IMR-90 (cell line): ENCODE measurements around the gene PRKCE. TPM values are rescaled to one million over a fixed set of nuclear protein-coding genes. Genes with fewer than 3 reads are reported as not detected.

Experiments
- ATAC-seq: fragments of 200-7000 bp; cut with Tn5 transposase; 2 replicates; pipeline ENCODE4 v1.9.1; 2020; ENCODE audit warnings: low read depth, mild to moderate bottlenecking, moderate library complexity
- BruUV-seq: library from RNA; stranded (reverse); fragments of 400-500 nt; replicated peaks from 2 replicates; lab custom pipeline; 2021; lab: Mats Ljungman, UMichigan
- CTCF ChIA-PET: fragments of 300-600 bp; formaldehyde crosslinking; extraction: SDS; loops from one replicate; lab custom pipeline; 2021; ENCODE audit warnings: antibody characterized with exemption; lab: Yijun Ruan, JAX
- POLR2A ChIA-PET: fragments of 300-600 bp; sonication (Branson Sonifier 250); formaldehyde crosslinking; loops from one replicate; lab custom pipeline; 2022; ENCODE audit warnings: antibody characterized with exemption; ENCODE audit not compliant: unreplicated experiment; lab: Charles Lee
- DNase-seq: peaks from one replicate; pipeline ENCODE4 v3.0.0; 2013
- H2AFZ ChIP-seq: replicated peaks from 2 replicates; pipeline ENCODE3; 2013; ENCODE audit warnings: low read length, mild to moderate bottlenecking; ENCODE audit not compliant: poor library complexity
- H2AK5ac ChIP-seq: 2 replicates; pipeline ENCODE4 v1.6.1; 2013; ENCODE audit warnings: low read depth, low read length, inconsistent platforms
- H2AK9ac ChIP-seq: replicated peaks from 2 replicates; pipeline ENCODE3; 2013; ENCODE audit warnings: mild to moderate bottlenecking, low read depth, low read length, moderate library complexity; ENCODE audit not compliant: poor library complexity
- H2BK120ac ChIP-seq: 2 replicates; pipeline ENCODE4 v1.6.1; 2013; ENCODE audit warnings: low read depth, low read length, inconsistent platforms
- H2BK15ac ChIP-seq: 3 replicates; pipeline ENCODE4 v1.6.1; 2013; ENCODE audit warnings: low read depth, low read length, inconsistent platforms
- H2BK20ac ChIP-seq: 2 replicates; pipeline ENCODE4 v1.6.1; 2013; ENCODE audit warnings: low read depth, mild to moderate bottlenecking, inconsistent platforms, low read length, moderate library complexity
- H2BK5ac ChIP-seq: 2 replicates; pipeline ENCODE4 v1.6.1; 2013; ENCODE audit warnings: mild to moderate bottlenecking, low read depth, low read length, inconsistent platforms; ENCODE audit not compliant: poor library complexity, severe bottlenecking
- H3K14ac ChIP-seq: replicated peaks from 2 replicates; pipeline ENCODE4 v1.6.1; 2013; ENCODE audit warnings: low read depth, low read length, inconsistent platforms
- H3K18ac ChIP-seq: 2 replicates; pipeline ENCODE4 v1.6.1; 2013; ENCODE audit warnings: low read depth, low read length, control low read depth
- H3K23ac ChIP-seq: 2 replicates; pipeline ENCODE4 v1.6.1; 2013; ENCODE audit warnings: low read depth, low read length, inconsistent platforms
- H3K27ac ChIP-seq: 2 replicates; pipeline ENCODE4 v1.5.1; 2013; ENCODE audit warnings: mild to moderate bottlenecking, control low read depth, low read length; ENCODE audit not compliant: insufficient read depth
- H3K27me3 ChIP-seq: 2 replicates; pipeline ENCODE4 v1.6.1; 2013; ENCODE audit warnings: low read length; ENCODE audit not compliant: control insufficient read depth, insufficient read depth
- H3K36me3 ChIP-seq: 2 replicates; pipeline ENCODE4 v1.6.1; 2013; ENCODE audit warnings: low read length, mixed read lengths; ENCODE audit not compliant: control insufficient read depth, insufficient read depth
- H3K4ac ChIP-seq: 2 replicates; pipeline ENCODE4 v1.6.1; 2013; ENCODE audit warnings: low read depth, low read length, inconsistent platforms
- H3K4me1 ChIP-seq: 2 replicates; pipeline ENCODE4 v1.6.1; 2013; ENCODE audit warnings: low read length, mixed read lengths; ENCODE audit not compliant: control insufficient read depth, insufficient read depth
- H3K4me2 ChIP-seq: 2 replicates; pipeline ENCODE4 v1.6.1; 2013; ENCODE audit warnings: low read depth, mild to moderate bottlenecking, control low read depth, low read length, moderate library complexity
- H3K4me3 ChIP-seq: 2 replicates; pipeline ENCODE4 v1.5.1; 2013; ENCODE audit warnings: low read depth, mild to moderate bottlenecking, control low read depth, low read length, moderate library complexity; ENCODE audit not compliant: insufficient read depth
- H3K56ac ChIP-seq: 2 replicates; pipeline ENCODE4 v1.6.1; 2013; ENCODE audit warnings: low read length, inconsistent platforms; ENCODE audit not compliant: insufficient read depth; ENCODE audit errors: extremely low read depth
- H3K79me1 ChIP-seq, 2 experiments: 2 replicates each; pipeline ENCODE4 v1.6.1; 2013; ENCODE audit warnings: low read length in 2 of 2, inconsistent platforms in 1 of 2, low read depth in 1 of 2
- H3K9ac ChIP-seq: 2 replicates; pipeline ENCODE4 v1.6.1; 2013; ENCODE audit warnings: low read depth, low read length, control low read depth
- H3K9me1 ChIP-seq: 2 replicates; pipeline ENCODE4 v1.6.1; 2013; ENCODE audit warnings: low read length, inconsistent platforms; ENCODE audit not compliant: insufficient read depth
- H3K9me3 ChIP-seq: 2 replicates; pipeline ENCODE4 v1.6.1; 2013; ENCODE audit warnings: low read length; ENCODE audit not compliant: control insufficient read depth, insufficient read depth
- H4K20me1 ChIP-seq: 2 replicates; pipeline ENCODE4 v1.6.1; 2013; ENCODE audit warnings: low read length, inconsistent platforms; ENCODE audit not compliant: insufficient read depth
- H4K5ac ChIP-seq: 2 replicates; pipeline ENCODE4 v1.6.1; 2013; ENCODE audit warnings: mild to moderate bottlenecking, low read depth, low read length, control low read depth
- H4K8ac ChIP-seq, 2 experiments: 2 replicates each; pipeline ENCODE4 v1.6.1; 2013; ENCODE audit warnings: low read depth in 2 of 2, low read length in 2 of 2, control low read depth in 1 of 2, inconsistent platforms in 1 of 2
- H4K91ac ChIP-seq: 2 replicates; pipeline ENCODE4 v1.6.1; 2013; ENCODE audit warnings: low read depth, low read length, inconsistent platforms; ENCODE audit not compliant: insufficient read depth
- CEBPB ChIP-seq: IDR thresholded peaks from 2 replicates; pipeline ENCODE4 v1.6.1; 2012; ENCODE audit warnings: low read depth, low read length, improper control_type of control experiment
- CHD1 ChIP-seq: IDR thresholded peaks from 2 replicates; pipeline ENCODE4 v1.6.1; 2012; ENCODE audit warnings: low read depth, low read length, improper control_type of control experiment
- ELK1 ChIP-seq: fragments of 150-350 bp; IDR thresholded peaks from 2 replicates; pipeline ENCODE4 v1.6.1; 2016; ENCODE audit warnings: low read depth, mild to moderate bottlenecking, low read length, moderate library complexity, borderline replicate concordance
- FOS ChIP-seq: fragments of 150-350 bp; IDR thresholded peaks from 2 replicates; pipeline ENCODE4 v1.6.1; 2016; ENCODE audit warnings: low read depth, low read length
- MAFK ChIP-seq: IDR thresholded peaks from 2 replicates; pipeline ENCODE4 v1.6.1; 2012; ENCODE audit warnings: low read depth, low read length, improper control_type of control experiment
- MAZ ChIP-seq: IDR thresholded peaks from 2 replicates; pipeline ENCODE4 v1.6.1; 2012; ENCODE audit warnings: low read depth, mild to moderate bottlenecking, low read length, improper control_type of control experiment, moderate library complexity, borderline replicate concordance
- NFE2L2 ChIP-seq: fragments of 150-350 bp; IDR thresholded peaks from 2 replicates; pipeline ENCODE4 v1.6.1; 2016; ENCODE audit warnings: low read depth, mild to moderate bottlenecking, low read length
- RAD21 ChIP-seq: IDR thresholded peaks from 2 replicates; pipeline ENCODE4 v1.6.1; 2012; ENCODE audit warnings: low read length, improper control_type of control experiment
- RFX5 ChIP-seq: IDR thresholded peaks from 2 replicates; pipeline ENCODE4 v1.8.0; 2012; ENCODE audit warnings: low read depth, mild to moderate bottlenecking, low read length, moderate library complexity
- SMC3 ChIP-seq: fragments of 150-350 bp; IDR thresholded peaks from 2 replicates; pipeline ENCODE4 v1.6.1; 2016; ENCODE audit warnings: low read depth, mild to moderate bottlenecking, antibody characterized with exemption, low read length, moderate library complexity
- WGBS, 2 experiments: methylation state at CpG; one replicate each; pipeline versions ENCODE4 v1.1.5 to v1.1.7; 2013; ENCODE audit warnings: missing lambda C conversion rate in 2 of 2; ENCODE audit not compliant: insufficient read length in 1 of 2; ENCODE audit errors: extremely low coverage in 2 of 2; 5-methylcytosine and 5-hydroxymethylcytosine counted together
- dilution Hi-C: fragments of 300-500 bp; cut with HindIII; formaldehyde crosslinking; loops from one replicate; pipeline ENCODE4 v1.14.3; 2018; ENCODE audit warnings: low sequenced_read_pairs; ENCODE audit not compliant: unreplicated experiment
- in situ Hi-C: fragments of 300-500 bp; cut with MboI; formaldehyde crosslinking; loops from 3 replicates; pipeline ENCODE4 v1.14.3; 2019; ENCODE audit warnings: low sequenced_read_pairs, inconsistent platforms, mixed read lengths
- intact Hi-C: fragments of 100-400 bp; cut with micrococcal nuclease; formaldehyde crosslinking; loops from 2 replicates; pipeline ENCODE4 v1.10.0; 2022
- polyA plus RNA-seq, 3 experiments: library from polyadenylated mRNA; depleted of rRNA; stranded (reverse); fragments of >200 nt; gene quantifications; 2 replicates each; pipeline ENCODE4 v1.2.3, GENCODE V29; 2012; ENCODE audit warnings: low replicate concordance in 1 of 3
- total RNA-seq: library from RNA; depleted of rRNA; stranded (reverse); fragments of >200 nt; gene quantifications from 2 replicates; pipeline ENCODE4 v1.2.3, GENCODE V29; 2012
- TF ChIP-seq, protein P1 (sequence below): fragments of 150-350 bp; IDR thresholded peaks from 2 replicates; pipeline ENCODE4 v1.6.1; 2017; ENCODE audit warnings: mild to moderate bottlenecking, antibody characterized with exemption, low read length, low read depth
- TF ChIP-seq, protein P2 (sequence below): conservative IDR thresholded peaks from 2 replicates; pipeline ENCODE4 v1.5.1; 2012; ENCODE audit warnings: mild to moderate bottlenecking, low read depth, low read length, improper control_type of control experiment

Gene PRKCE
- total and polyA plus RNA-seq, 2 of the 4 experiments (the other 2 are of a cell fraction) = 8.1 to 32.4 TPM

GRCh38 chr2:45912109-45912508, 260.6 kb downstream of the PRKCE start:
- in situ Hi-C loops = no loop called here
- H3K36me3 ChIP-seq = no peaks in the 10 kb centered on the region
- H3K9me1 ChIP-seq = no peaks in the 10 kb centered on the region
- no peak overlapping the region for H2AK9ac ChIP-seq
- no peak overlapping the region for H3K4me3 ChIP-seq
- H2BK5ac ChIP-seq = no peak overlapping the region
- H3K27ac ChIP-seq = no peak overlapping the region
- H4K5ac ChIP-seq = no peak overlapping the region
- no peak overlapping the region for H2BK120ac ChIP-seq
- H2AFZ ChIP-seq = no peak overlapping the region
- H3K4me2 ChIP-seq = no peak overlapping the region
- no peaks in the 10 kb centered on the region for H3K9me3 ChIP-seq
- DNase-seq (no peak), ATAC-seq (no peak)
- H3K23ac ChIP-seq = no peak overlapping the region
- H3K4ac ChIP-seq = no peak overlapping the region
- intact Hi-C loops = no loop called here
- no peak overlapping the region for H2BK15ac ChIP-seq
- H3K79me1 ChIP-seq = peaks cover 0 to 3% of the 10 kb centered on the region in 2 experiments; a peak in 1 of 4 replicates
- no peak overlapping the region for H2AK5ac ChIP-seq
- dilution Hi-C loops = no loop called here
- H3K14ac ChIP-seq = no peak overlapping the region
- H3K18ac ChIP-seq = no peak overlapping the region
- ChIA-PET POLR2A (no interaction called here), CTCF (no interaction called here)
- no peaks in the 10 kb centered on the region for H3K4me1 ChIP-seq
- no peak overlapping the region for H2BK20ac ChIP-seq
- no peak overlapping the region for H4K91ac ChIP-seq
- no peak overlapping the region for H3K56ac ChIP-seq
- H4K20me1 ChIP-seq = peaks cover 3% of the 10 kb centered on the region; the same call in 1 of the 2 replicates
- no peaks in the 10 kb centered on the region for H3K27me3 ChIP-seq
- TF ChIP-seq ELK1 (no peak), MAZ (no peak), CHD1 (no peak), NFE2L2 (no peak), SMC3 (no peak), RFX5 (no peak), RAD21 (no peak), FOS (no peak), CEBPB (no peak), MAFK (no peak)
- TF ChIP-seq, protein P1, sequence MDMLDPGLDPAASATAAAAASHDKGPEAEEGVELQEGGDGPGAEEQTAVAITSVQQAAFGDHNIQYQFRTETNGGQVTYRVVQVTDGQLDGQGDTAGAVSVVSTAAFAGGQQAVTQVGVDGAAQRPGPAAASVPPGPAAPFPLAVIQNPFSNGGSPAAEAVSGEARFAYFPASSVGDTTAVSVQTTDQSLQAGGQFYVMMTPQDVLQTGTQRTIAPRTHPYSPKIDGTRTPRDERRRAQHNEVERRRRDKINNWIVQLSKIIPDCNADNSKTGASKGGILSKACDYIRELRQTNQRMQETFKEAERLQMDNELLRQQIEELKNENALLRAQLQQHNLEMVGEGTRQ = no peak
- TF ChIP-seq, protein P2, sequence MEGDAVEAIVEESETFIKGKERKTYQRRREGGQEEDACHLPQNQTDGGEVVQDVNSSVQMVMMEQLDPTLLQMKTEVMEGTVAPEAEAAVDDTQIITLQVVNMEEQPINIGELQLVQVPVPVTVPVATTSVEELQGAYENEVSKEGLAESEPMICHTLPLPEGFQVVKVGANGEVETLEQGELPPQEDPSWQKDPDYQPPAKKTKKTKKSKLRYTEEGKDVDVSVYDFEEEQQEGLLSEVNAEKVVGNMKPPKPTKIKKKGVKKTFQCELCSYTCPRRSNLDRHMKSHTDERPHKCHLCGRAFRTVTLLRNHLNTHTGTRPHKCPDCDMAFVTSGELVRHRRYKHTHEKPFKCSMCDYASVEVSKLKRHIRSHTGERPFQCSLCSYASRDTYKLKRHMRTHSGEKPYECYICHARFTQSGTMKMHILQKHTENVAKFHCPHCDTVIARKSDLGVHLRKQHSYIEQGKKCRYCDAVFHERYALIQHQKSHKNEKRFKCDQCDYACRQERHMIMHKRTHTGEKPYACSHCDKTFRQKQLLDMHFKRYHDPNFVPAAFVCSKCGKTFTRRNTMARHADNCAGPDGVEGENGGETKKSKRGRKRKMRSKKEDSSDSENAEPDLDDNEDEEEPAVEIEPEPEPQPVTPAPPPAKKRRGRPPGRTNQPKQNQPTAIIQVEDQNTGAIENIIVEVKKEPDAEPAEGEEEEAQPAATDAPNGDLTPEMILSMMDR = no peak
- BruUV-seq = no TSS peak
- WGBS, 2 experiments = no CpG with 5 or more reads among the region's 5 CpGs
- no peak overlapping the region for H4K8ac ChIP-seq
- H3K9ac ChIP-seq = no peak overlapping the region
